Esophagus muscularis mucosa (tissue), 4 donors: ENCODE measurements around the gene PKHD1.

Source experiments
- EP300 ChIP-seq: sonication (generic); formaldehyde crosslinking; IDR thresholded peaks from one replicate; pipeline ENCODE4 v1.6.1; 2017; ENCODE audit warnings: antibody characterized with exemption
- POLR2A ChIP-seq: fragments of 450-650 bp; IDR thresholded peaks from one replicate; pipeline ENCODE4 v1.6.1; 2017; ENCODE audit warnings: antibody characterized with exemption, moderate library complexity, mild to moderate bottlenecking, low read depth
- POLR2AphosphoS5 ChIP-seq, 2 donors: sonication (generic); formaldehyde crosslinking; IDR thresholded peaks; one replicate each; pipeline ENCODE4 v1.6.1; 2017; ENCODE audit warnings: antibody characterized with exemption in 2 of 2
- TF ChIP-seq, protein P1 (sequence below), 3 experiments: fragments of 200-600 bp in 2 of 3; fragments of 450-650 bp in 1 of 3; sonication (generic) in 2 of 3; IDR thresholded peaks; one replicate each; pipeline ENCODE4 v1.5.1; 2017 to 2019; ENCODE audit warnings: antibody characterized with exemption in 3 of 3, mild to moderate bottlenecking in 2 of 3, moderate library complexity in 1 of 3

DNA sequence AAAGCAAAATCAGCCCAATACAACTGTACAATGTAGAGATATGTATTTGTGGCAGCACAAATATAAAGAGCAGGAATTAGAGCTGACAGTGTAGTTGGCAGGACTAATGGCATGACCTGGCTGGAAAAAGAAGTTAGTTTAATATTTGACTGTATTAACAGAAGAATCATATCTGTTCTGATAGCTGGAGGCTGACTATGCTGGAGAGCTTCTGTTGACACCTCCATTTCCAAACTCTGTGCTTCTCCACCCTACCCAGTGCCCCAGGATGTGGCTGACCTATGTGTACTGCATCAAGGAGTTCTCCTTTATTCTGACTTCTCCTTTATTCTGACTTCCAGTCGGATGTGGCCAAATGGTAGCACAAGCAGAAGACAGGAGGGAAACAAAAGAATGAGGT lies 299.3 kb downstream of the PKHD1 start:
- TF ChIP-seq POLR2AphosphoS5 (IDR thresholded peaks at IDR 0.05): no peak
- TF ChIP-seq, protein P1, sequence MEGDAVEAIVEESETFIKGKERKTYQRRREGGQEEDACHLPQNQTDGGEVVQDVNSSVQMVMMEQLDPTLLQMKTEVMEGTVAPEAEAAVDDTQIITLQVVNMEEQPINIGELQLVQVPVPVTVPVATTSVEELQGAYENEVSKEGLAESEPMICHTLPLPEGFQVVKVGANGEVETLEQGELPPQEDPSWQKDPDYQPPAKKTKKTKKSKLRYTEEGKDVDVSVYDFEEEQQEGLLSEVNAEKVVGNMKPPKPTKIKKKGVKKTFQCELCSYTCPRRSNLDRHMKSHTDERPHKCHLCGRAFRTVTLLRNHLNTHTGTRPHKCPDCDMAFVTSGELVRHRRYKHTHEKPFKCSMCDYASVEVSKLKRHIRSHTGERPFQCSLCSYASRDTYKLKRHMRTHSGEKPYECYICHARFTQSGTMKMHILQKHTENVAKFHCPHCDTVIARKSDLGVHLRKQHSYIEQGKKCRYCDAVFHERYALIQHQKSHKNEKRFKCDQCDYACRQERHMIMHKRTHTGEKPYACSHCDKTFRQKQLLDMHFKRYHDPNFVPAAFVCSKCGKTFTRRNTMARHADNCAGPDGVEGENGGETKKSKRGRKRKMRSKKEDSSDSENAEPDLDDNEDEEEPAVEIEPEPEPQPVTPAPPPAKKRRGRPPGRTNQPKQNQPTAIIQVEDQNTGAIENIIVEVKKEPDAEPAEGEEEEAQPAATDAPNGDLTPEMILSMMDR (IDR thresholded peaks at IDR 0.05): no peak
- no peak for TF ChIP-seq POLR2A
- TF ChIP-seq EP300: no peak
